IMR-90 (cell line): Measurements from ENCODE around the gene FHIP1A. TPM values are rescaled to one million over a fixed set of nuclear protein-coding genes. Genes with fewer than 3 reads are reported as not detected.

Experiments
- ATAC-seq: fragments of 200-7000 bp; cut with Tn5 transposase; 2 replicates; pipeline ENCODE4 v1.9.1; 2020; ENCODE audit warnings: low read depth, mild to moderate bottlenecking, moderate library complexity
- BruUV-seq: library from RNA; stranded (reverse); fragments of 400-500 nt; replicated peaks from 2 replicates; lab custom pipeline; 2021; lab: Mats Ljungman, UMichigan
- CTCF ChIA-PET: fragments of 300-600 bp; formaldehyde crosslinking; extraction: SDS; loops from one replicate; lab custom pipeline; 2021; ENCODE audit warnings: antibody characterized with exemption; lab: Yijun Ruan, JAX
- POLR2A ChIA-PET: fragments of 300-600 bp; sonication (Branson Sonifier 250); formaldehyde crosslinking; loops from one replicate; lab custom pipeline; 2022; ENCODE audit warnings: antibody characterized with exemption; ENCODE audit not compliant: unreplicated experiment; lab: Charles Lee
- DNase-seq: peaks from one replicate; pipeline ENCODE4 v3.0.0; 2013
- H2AFZ ChIP-seq: replicated peaks from 2 replicates; pipeline ENCODE3; 2013; ENCODE audit warnings: low read length, mild to moderate bottlenecking; ENCODE audit not compliant: poor library complexity
- H2AK5ac ChIP-seq: 2 replicates; pipeline ENCODE4 v1.6.1; 2013; ENCODE audit warnings: low read depth, low read length, inconsistent platforms
- H2AK9ac ChIP-seq: replicated peaks from 2 replicates; pipeline ENCODE3; 2013; ENCODE audit warnings: mild to moderate bottlenecking, low read depth, low read length, moderate library complexity; ENCODE audit not compliant: poor library complexity
- H2BK120ac ChIP-seq: 2 replicates; pipeline ENCODE4 v1.6.1; 2013; ENCODE audit warnings: low read depth, low read length, inconsistent platforms
- H2BK15ac ChIP-seq: 3 replicates; pipeline ENCODE4 v1.6.1; 2013; ENCODE audit warnings: low read depth, low read length, inconsistent platforms
- H2BK20ac ChIP-seq: 2 replicates; pipeline ENCODE4 v1.6.1; 2013; ENCODE audit warnings: low read depth, mild to moderate bottlenecking, inconsistent platforms, low read length, moderate library complexity
- H2BK5ac ChIP-seq: 2 replicates; pipeline ENCODE4 v1.6.1; 2013; ENCODE audit warnings: mild to moderate bottlenecking, low read depth, low read length, inconsistent platforms; ENCODE audit not compliant: poor library complexity, severe bottlenecking
- H3K14ac ChIP-seq: replicated peaks from 2 replicates; pipeline ENCODE4 v1.6.1; 2013; ENCODE audit warnings: low read depth, low read length, inconsistent platforms
- H3K18ac ChIP-seq: 2 replicates; pipeline ENCODE4 v1.6.1; 2013; ENCODE audit warnings: low read depth, low read length, control low read depth
- H3K23ac ChIP-seq: 2 replicates; pipeline ENCODE4 v1.6.1; 2013; ENCODE audit warnings: low read depth, low read length, inconsistent platforms
- H3K27ac ChIP-seq: 2 replicates; pipeline ENCODE4 v1.5.1; 2013; ENCODE audit warnings: mild to moderate bottlenecking, control low read depth, low read length; ENCODE audit not compliant: insufficient read depth
- H3K27me3 ChIP-seq: 2 replicates; pipeline ENCODE4 v1.6.1; 2013; ENCODE audit warnings: low read length; ENCODE audit not compliant: control insufficient read depth, insufficient read depth
- H3K36me3 ChIP-seq: 2 replicates; pipeline ENCODE4 v1.6.1; 2013; ENCODE audit warnings: low read length, mixed read lengths; ENCODE audit not compliant: control insufficient read depth, insufficient read depth
- H3K4ac ChIP-seq: 2 replicates; pipeline ENCODE4 v1.6.1; 2013; ENCODE audit warnings: low read depth, low read length, inconsistent platforms
- H3K4me1 ChIP-seq: 2 replicates; pipeline ENCODE4 v1.6.1; 2013; ENCODE audit warnings: low read length, mixed read lengths; ENCODE audit not compliant: control insufficient read depth, insufficient read depth
- H3K4me2 ChIP-seq: 2 replicates; pipeline ENCODE4 v1.6.1; 2013; ENCODE audit warnings: low read depth, mild to moderate bottlenecking, control low read depth, low read length, moderate library complexity
- H3K4me3 ChIP-seq: 2 replicates; pipeline ENCODE4 v1.5.1; 2013; ENCODE audit warnings: low read depth, mild to moderate bottlenecking, control low read depth, low read length, moderate library complexity; ENCODE audit not compliant: insufficient read depth
- H3K56ac ChIP-seq: 2 replicates; pipeline ENCODE4 v1.6.1; 2013; ENCODE audit warnings: low read length, inconsistent platforms; ENCODE audit not compliant: insufficient read depth; ENCODE audit errors: extremely low read depth
- H3K79me1 ChIP-seq, 2 experiments: 2 replicates each; pipeline ENCODE4 v1.6.1; 2013; ENCODE audit warnings: low read length in 2 of 2, inconsistent platforms in 1 of 2, low read depth in 1 of 2
- H3K9ac ChIP-seq: 2 replicates; pipeline ENCODE4 v1.6.1; 2013; ENCODE audit warnings: low read depth, low read length, control low read depth
- H3K9me1 ChIP-seq: 2 replicates; pipeline ENCODE4 v1.6.1; 2013; ENCODE audit warnings: low read length, inconsistent platforms; ENCODE audit not compliant: insufficient read depth
- H3K9me3 ChIP-seq: 2 replicates; pipeline ENCODE4 v1.6.1; 2013; ENCODE audit warnings: low read length; ENCODE audit not compliant: control insufficient read depth, insufficient read depth
- H4K20me1 ChIP-seq: 2 replicates; pipeline ENCODE4 v1.6.1; 2013; ENCODE audit warnings: low read length, inconsistent platforms; ENCODE audit not compliant: insufficient read depth
- H4K5ac ChIP-seq: 2 replicates; pipeline ENCODE4 v1.6.1; 2013; ENCODE audit warnings: mild to moderate bottlenecking, low read depth, low read length, control low read depth
- H4K8ac ChIP-seq, 2 experiments: 2 replicates each; pipeline ENCODE4 v1.6.1; 2013; ENCODE audit warnings: low read depth in 2 of 2, low read length in 2 of 2, control low read depth in 1 of 2, inconsistent platforms in 1 of 2
- H4K91ac ChIP-seq: 2 replicates; pipeline ENCODE4 v1.6.1; 2013; ENCODE audit warnings: low read depth, low read length, inconsistent platforms; ENCODE audit not compliant: insufficient read depth
- NFE2L2 ChIP-seq: fragments of 150-350 bp; IDR thresholded peaks from 2 replicates; pipeline ENCODE4 v1.6.1; 2016; ENCODE audit warnings: low read depth, mild to moderate bottlenecking, low read length
- RAD21 ChIP-seq: IDR thresholded peaks from 2 replicates; pipeline ENCODE4 v1.6.1; 2012; ENCODE audit warnings: low read length, improper control_type of control experiment
- dilution Hi-C: fragments of 300-500 bp; cut with HindIII; formaldehyde crosslinking; loops from one replicate; pipeline ENCODE4 v1.14.3; 2018; ENCODE audit warnings: low sequenced_read_pairs; ENCODE audit not compliant: unreplicated experiment
- in situ Hi-C: fragments of 300-500 bp; cut with MboI; formaldehyde crosslinking; loops from 3 replicates; pipeline ENCODE4 v1.14.3; 2019; ENCODE audit warnings: low sequenced_read_pairs, inconsistent platforms, mixed read lengths
- intact Hi-C: fragments of 100-400 bp; cut with micrococcal nuclease; formaldehyde crosslinking; loops from 2 replicates; pipeline ENCODE4 v1.10.0; 2022
- polyA plus RNA-seq, 3 experiments: library from polyadenylated mRNA; depleted of rRNA; stranded (reverse); fragments of >200 nt; gene quantifications; 2 replicates each; pipeline ENCODE4 v1.2.3, GENCODE V29; 2012; ENCODE audit warnings: low replicate concordance in 1 of 3
- total RNA-seq: library from RNA; depleted of rRNA; stranded (reverse); fragments of >200 nt; gene quantifications from 2 replicates; pipeline ENCODE4 v1.2.3, GENCODE V29; 2012

Gene FHIP1A
- total and polyA plus RNA-seq, 2 of the 4 experiments (the other 2 are of a cell fraction): 0.02 to 0.18 TPM

DNA sequence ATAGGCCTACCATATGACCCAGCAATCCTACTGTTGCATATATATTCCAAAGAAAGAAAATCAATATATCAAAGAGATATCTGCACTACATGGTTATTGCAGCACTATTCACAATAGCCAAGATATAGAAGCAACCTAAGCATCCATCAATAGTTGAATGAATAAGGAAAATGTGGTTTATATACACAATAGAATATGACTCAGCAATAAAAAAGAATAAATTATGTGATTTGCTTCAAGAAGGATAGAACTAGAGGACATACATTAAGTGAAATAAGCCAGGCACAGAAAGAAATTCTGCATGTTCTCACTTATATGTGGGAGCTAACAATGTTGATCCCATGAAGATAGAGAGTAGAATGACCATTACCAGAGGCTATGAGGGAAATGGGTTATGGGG lies 13.1 kb upstream of the FHIP1A start:
- Histone ChIP-seq H4K5ac (no peak overlapping the region), H3K27me3 (no peaks in the 10 kb centered on the region), H2AK9ac (no peak overlapping the region), H4K20me1 (no peaks in the 10 kb centered on the region), H3K56ac (no peak overlapping the region), H2AFZ (no peak overlapping the region), H2BK15ac (no peak overlapping the region), H2BK120ac (no peak overlapping the region), H3K9me3 (no peaks in the 10 kb centered on the region), H3K36me3 (no peaks in the 10 kb centered on the region), H3K4me2 (no peak overlapping the region), H3K4ac (no peak overlapping the region), H3K23ac (no peak overlapping the region), H3K9me1 (no peaks in the 10 kb centered on the region), H4K91ac (no peak overlapping the region), H2BK20ac (no peak overlapping the region), H3K4me1 (no peaks in the 10 kb centered on the region), H3K27ac (no peak overlapping the region), H3K18ac (no peak overlapping the region), H3K9ac (no peak overlapping the region), H3K14ac (no peak overlapping the region), H2BK5ac (no peak overlapping the region), H3K4me3 (no peak overlapping the region), H2AK5ac (no peak overlapping the region), H4K8ac (no peak overlapping the region), H3K79me1 (no peaks in the 10 kb centered on the region)
- ChIA-PET POLR2A (no interaction called here), CTCF (no interaction called here)
- ATAC-seq (no peak), DNase-seq (no peak)
- in situ Hi-C loops: no loop called here
- dilution Hi-C loops: no loop called here
- no TSS peak for BruUV-seq
- intact Hi-C loops: no loop called here
- TF ChIP-seq NFE2L2: peak; percentile 54; the same call in 1 of the 2 replicates
- no peak for TF ChIP-seq RAD21
